RPMI7951 (cell line): ENCODE data around the gene MBD3L4. TPM values are rescaled to one million over a fixed set of nuclear protein-coding genes. Genes with fewer than 3 reads are reported as not detected.

ENCODE experiments used
- total RNA-seq: library from RNA; depleted of rRNA; stranded (reverse); fragments of >200 nt; shearing (Covaris generic); gene quantifications from 2 replicates; pipeline ENCODE4 v1.2.3, GENCODE V29; 2014; rRNA removed

The MBD3L4 gene
- total RNA-seq, 1 experiment from 2014 or later, result not detected

Other genes starting within 250 kb of the MBD3L4 start
- 6.6 and 7.2 TPM in 2 replicates for gene ADGRE1, start 152.6 kb downstream of the MBD3L4 start, total RNA-seq
- not detected in 2 replicates for gene MBD3L2B, start 18.7 kb downstream of the MBD3L4 start, total RNA-seq
- not detected in 2 replicates for gene MBD3L5, start 9.6 kb downstream of the MBD3L4 start, total RNA-seq
- gene MBD3L2, start 9.1 kb upstream of the MBD3L4 start, total RNA-seq, result not detected in 2 replicates
- not detected in 2 replicates for gene MBD3L3, start 18.5 kb upstream of the MBD3L4 start, total RNA-seq
- gene ZNF557, start 29.5 kb upstream of the MBD3L4 start, total RNA-seq, result 9.4 and 10.5 TPM in 2 replicates